OCI-LY7 (cell line): ENCODE measurements around the gene MAP3K10. TPM values are rescaled to one million over a fixed set of nuclear protein-coding genes. Genes with fewer than 3 reads are reported as not detected.
"Not testable (repeated sequence)": the region's sequence is repeated elsewhere in the genome, so short reads cannot be mapped to it uniquely, and the experiment has no call there.

Source experiments
- BruUV-seq: library from RNA; stranded (reverse); fragments of 400-500 nt; replicated peaks from 2 replicates; lab custom pipeline; 2021; lab: Mats Ljungman, UMichigan
- CTCF ChIA-PET: fragments of 300-600 bp; sonication (Branson Sonifier 250); formaldehyde crosslinking; loops from one replicate; lab custom pipeline; 2022; ENCODE audit warnings: antibody characterized with exemption; ENCODE audit not compliant: unreplicated experiment; lab: Charles Lee
- POLR2A ChIA-PET: fragments of 300-600 bp; sonication (Branson Sonifier 250); formaldehyde crosslinking; loops from one replicate; lab custom pipeline; 2022; ENCODE audit warnings: antibody characterized with exemption; lab: Charles Lee
- DNase-seq: peaks from one replicate; pipeline ENCODE4 v3.0.0-alpha.2; 2015; ENCODE audit warnings: low spot score
- H2AFZ ChIP-seq: fragments of 200-600 bp; sonication (generic), shearing (Covaris generic); 2 replicates; pipeline ENCODE4 v1.6.1; 2014; ENCODE audit warnings: mild to moderate bottlenecking, antibody characterized with exemption, low read length, moderate library complexity
- H3K27ac ChIP-seq: fragments of 200-600 bp; sonication (generic); 2 replicates; pipeline ENCODE4 v1.5.1; 2014; ENCODE audit warnings: mixed run types, low read depth, mild to moderate bottlenecking, moderate library complexity, low read length, inconsistent platforms; ENCODE audit not compliant: poor library complexity, severe bottlenecking
- H3K36me3 ChIP-seq: fragments of 200-600 bp; sonication (generic); 2 replicates; pipeline ENCODE4 v1.6.1; 2014; ENCODE audit warnings: mild to moderate bottlenecking, antibody characterized with exemption, low read length, moderate library complexity, mixed read lengths; ENCODE audit not compliant: insufficient read depth
- H3K4me1 ChIP-seq: fragments of 200-600 bp; sonication (generic); 2 replicates; pipeline ENCODE4 v1.5.1; 2014; ENCODE audit warnings: mild to moderate bottlenecking, low read length; ENCODE audit not compliant: insufficient read depth, poor library complexity, severe bottlenecking
- H3K4me2 ChIP-seq: fragments of 200-600 bp; sonication (generic); 2 replicates; pipeline ENCODE4 v1.6.1; 2014; ENCODE audit warnings: mild to moderate bottlenecking, low read length
- H3K4me3 ChIP-seq: fragments of 200-600 bp; sonication (generic); 2 replicates; pipeline ENCODE4 v1.5.1; 2014; ENCODE audit warnings: mild to moderate bottlenecking, low read depth, low read length; ENCODE audit not compliant: poor library complexity, severe bottlenecking
- H3K79me2 ChIP-seq: fragments of 200-600 bp; sonication (generic); 2 replicates; pipeline ENCODE4 v1.6.1; 2016; ENCODE audit warnings: low read depth, mild to moderate bottlenecking, low read length, moderate library complexity, mixed read lengths; ENCODE audit not compliant: insufficient read depth
- H3K9me2 ChIP-seq: fragments of 200-600 bp; sonication (generic); 2 replicates; pipeline ENCODE4 v1.6.1; 2016; ENCODE audit warnings: mild to moderate bottlenecking, low read length, mixed read lengths; ENCODE audit not compliant: insufficient read depth
- H3K9me3 ChIP-seq: fragments of 200-600 bp; sonication (generic); 2 replicates; pipeline ENCODE4 v1.6.1; 2014; ENCODE audit warnings: mild to moderate bottlenecking, mixed run types, low read length, mixed read lengths
- H4K20me1 ChIP-seq: fragments of 200-600 bp; sonication (generic); 2 replicates; pipeline ENCODE4 v1.6.1; 2014; ENCODE audit warnings: mild to moderate bottlenecking, antibody characterized with exemption, low read length, moderate library complexity, mixed read lengths; ENCODE audit not compliant: insufficient read depth
- CTCF ChIP-seq: fragments of 200-600 bp; sonication (generic); conservative IDR thresholded peaks from 2 replicates; pipeline ENCODE4 v1.5.1; 2014; ENCODE audit warnings: mild to moderate bottlenecking, antibody characterized with exemption, low read length, moderate library complexity, mixed read lengths
- EZH2phosphoT487 ChIP-seq: fragments of 200-600 bp; sonication (generic); IDR thresholded peaks from 2 replicates; pipeline ENCODE4 v1.6.1; 2018; ENCODE audit warnings: low read depth, borderline replicate concordance, mild to moderate bottlenecking, mixed run types, antibody characterized with exemption, low read length, moderate library complexity, mixed read lengths
- intact Hi-C: fragments of 100-400 bp; cut with micrococcal nuclease; formaldehyde crosslinking; loops from one replicate; pipeline ENCODE4 v1.10.0; 2022; ENCODE audit not compliant: unreplicated experiment
- total RNA-seq, 2 experiments: library from RNA; depleted of rRNA in 1 of 2; stranded (reverse); fragments of >200 nt in 1 of 2; shearing (Covaris generic) in 1 of 2; gene quantifications; 2 replicates each; pipeline ENCODE4 v1.2.3, GENCODE V29; 2014 to 2022

MAP3K10 gene
- total RNA-seq, 2 experiments from 2014 or later: 20.6 to 32.5 TPM

GRCh38 chr19:40170303-40170989 lies 20.8 kb upstream of the MAP3K10 start:
- H3K4me1 ChIP-seq, H3K27ac ChIP-seq, H3K9me2 ChIP-seq, BruUV-seq, H2AFZ ChIP-seq, intact Hi-C loops, POLR2A ChIA-PET, DNase-seq, H4K20me1 ChIP-seq, H3K36me3 ChIP-seq, CTCF ChIA-PET, H3K79me2 ChIP-seq, H3K9me3 ChIP-seq, H3K4me3 ChIP-seq, H3K4me2 ChIP-seq: not testable (repeated sequence)

GRCh38 chr19:40171293-40171692 lies 19.9 kb upstream of the MAP3K10 start:
- H2AFZ ChIP-seq, DNase-seq, H3K36me3 ChIP-seq, H3K4me2 ChIP-seq, H3K27ac ChIP-seq, BruUV-seq, H3K79me2 ChIP-seq, H4K20me1 ChIP-seq, POLR2A ChIA-PET, H3K4me1 ChIP-seq, H3K9me2 ChIP-seq, CTCF ChIA-PET, intact Hi-C loops, H3K9me3 ChIP-seq, H3K4me3 ChIP-seq: not testable (repeated sequence)

- ChIA-PET CTCF (no interaction called here), POLR2A (interaction anchor here (0.7 to 0.8 kb wide), 3 partner anchors 110 to 494 kb away, joined by 3 to 4 read pairs (median 3); no protein-coding TSS in a partner anchor)
- Histone ChIP-seq H3K36me3 (no peaks in the 10 kb centered on the region), H3K9me3 (no peaks in the 10 kb centered on the region), H4K20me1 (no peaks in the 10 kb centered on the region), H3K9me2 (no peaks in the 10 kb centered on the region), H3K79me2 (no peaks in the 10 kb centered on the region), H3K27ac (no peak overlapping the region), H3K4me1 (no peaks in the 10 kb centered on the region), H2AFZ (no peak overlapping the region), H3K4me2 (no peak overlapping the region), H3K4me3 (no peak overlapping the region)
- TF ChIP-seq CTCF: no peak
- no peak for TF ChIP-seq EZH2phosphoT487
- BruUV-seq: no TSS peak
- intact Hi-C loops: no loop called here
- DNase-seq: no peak
These were observed 17.1 kb upstream of the MAP3K10 start for GRCh38 chr19:40174092-40174491.
